Osteoblast (primary cell): ENCODE data around the gene OMA1. TPM values are rescaled to one million over a fixed set of nuclear protein-coding genes. Genes with fewer than 3 reads are reported as not detected.

Experiments used
- DNase-seq: peaks from one replicate; pipeline ENCODE4 v3.0.0; 2011; ENCODE audit warnings: low spot score, mixed read lengths; ENCODE audit not compliant: insufficient read length; ENCODE audit errors: missing footprints
- H2AFZ ChIP-seq: 2 replicates; pipeline ENCODE4 v1.6.0; 2011; ENCODE audit warnings: mild to moderate bottlenecking, low read length
- H3K27ac ChIP-seq: 2 replicates; pipeline ENCODE4 v1.5.1; 2011; ENCODE audit warnings: mild to moderate bottlenecking, low read depth, low read length, moderate library complexity
- H3K27me3 ChIP-seq: 2 replicates; pipeline ENCODE4 v1.6.0; 2012; ENCODE audit warnings: mild to moderate bottlenecking, control low read depth, inconsistent platforms, low read length, moderate library complexity; ENCODE audit not compliant: insufficient read depth
- H3K36me3 ChIP-seq: 2 replicates; pipeline ENCODE4 v1.5.1; 2011; ENCODE audit warnings: mild to moderate bottlenecking, low read length, control low read depth, moderate library complexity; ENCODE audit not compliant: insufficient read depth
- H3K4me1 ChIP-seq: 2 replicates; pipeline ENCODE4 v1.5.1; 2011; ENCODE audit warnings: mild to moderate bottlenecking, low read length, control low read depth, moderate library complexity; ENCODE audit not compliant: insufficient read depth
- H3K4me2 ChIP-seq: 2 replicates; pipeline ENCODE4 v1.6.0; 2011; ENCODE audit warnings: mild to moderate bottlenecking, low read length; ENCODE audit not compliant: insufficient read depth
- H3K4me3 ChIP-seq: fragments of 200-600 bp; sonication (generic); 3 replicates; pipeline ENCODE4 v1.5.1; 2012; ENCODE audit warnings: mild to moderate bottlenecking, low read length, inconsistent platforms; ENCODE audit not compliant: insufficient read depth
- H3K79me2 ChIP-seq: 2 replicates; pipeline ENCODE4 v1.6.0; 2012; ENCODE audit warnings: mild to moderate bottlenecking, low read length, control low read depth, inconsistent platforms; ENCODE audit not compliant: insufficient read depth
- H3K9me3 ChIP-seq: 2 replicates; pipeline ENCODE4 v1.5.1; 2011; ENCODE audit warnings: low read depth, low read length, control low read depth
- H4K20me1 ChIP-seq: 2 replicates; pipeline ENCODE4 v1.6.0; 2012; ENCODE audit warnings: mild to moderate bottlenecking, low read length, control low read depth; ENCODE audit not compliant: insufficient read depth
- CTCF ChIP-seq: IDR thresholded peaks from 2 replicates; pipeline ENCODE4 v1.5.1; 2011; ENCODE audit warnings: mild to moderate bottlenecking, low read depth, low read length, moderate library complexity; ENCODE audit errors: extremely low read depth
- total RNA-seq: library from RNA; depleted of rRNA; stranded (reverse); fragments of >200 nt; gene quantifications from 2 replicates; pipeline ENCODE4 v1.2.3, GENCODE V29; 2012

The OMA1 gene
- total RNA-seq, 1 donor, result 22.8 TPM

- H2AFZ ChIP-seq, result no peak overlapping the region
- peaks cover 4% of the 10 kb centered on the region for H3K27me3 ChIP-seq
- no peak overlapping the region for H3K4me3 ChIP-seq
- peaks cover 3% of the 10 kb centered on the region for H3K79me2 ChIP-seq
- no peaks in the 10 kb centered on the region for H3K36me3 ChIP-seq
- H4K20me1 ChIP-seq, result no peaks in the 10 kb centered on the region
- peaks cover 6% of the 10 kb centered on the region for H3K4me1 ChIP-seq
- DNase-seq, result no peak
- no peak overlapping the region for H3K4me2 ChIP-seq
- H3K9me3 ChIP-seq, result no peaks in the 10 kb centered on the region
- TF ChIP-seq CTCF, result no peak
- H3K27ac ChIP-seq, result no peak overlapping the region
Observed at GRCh38 chr1:58548371-58548770, 1.8 kb upstream of the OMA1 start.

- peak overlapping the region; percentile 83 for H3K4me3 ChIP-seq
Observed at GRCh38 chr1:58545591-58546519, 671 bp downstream of the OMA1 start.

GRCh38 chr1:58543260-58543659, 3.3 kb downstream of the OMA1 start:
- H4K20me1 ChIP-seq, result no peaks in the 10 kb centered on the region
- TF ChIP-seq CTCF, result no peak
- H3K4me1 ChIP-seq, result peaks cover 6% of the 10 kb centered on the region
- peaks cover 3% of the 10 kb centered on the region for H3K79me2 ChIP-seq
- no peak for DNase-seq
- H2AFZ ChIP-seq, result no peak overlapping the region
- H3K27me3 ChIP-seq, result no peaks in the 10 kb centered on the region
- H3K4me3 ChIP-seq, result no peak overlapping the region
- H3K9me3 ChIP-seq, result no peaks in the 10 kb centered on the region
- H3K36me3 ChIP-seq, result no peaks in the 10 kb centered on the region
- H3K27ac ChIP-seq, result no peak overlapping the region
- no peak overlapping the region for H3K4me2 ChIP-seq

More at GRCh38 chr1:58545591-58546519, 671 bp downstream of the OMA1 start:
- Histone ChIP-seq H3K36me3 (no peaks in the 10 kb centered on the region), H3K9me3 (no peaks in the 10 kb centered on the region), H3K79me2 (peaks cover 3% of the 10 kb centered on the region), H3K4me1 (peaks cover 6% of the 10 kb centered on the region), H3K27ac (peak overlapping the region; percentile 98), H3K4me2 (peak overlapping the region; percentile 96), H2AFZ (peak overlapping the region; percentile 86), H3K27me3 (peaks cover 4% of the 10 kb centered on the region), H4K20me1 (no peaks in the 10 kb centered on the region)
- no peak for TF ChIP-seq CTCF
- DNase-seq, result peak; percentile 81

- Histone ChIP-seq H4K20me1 (no peaks in the 10 kb centered on the region), H3K4me1 (no peaks in the 10 kb centered on the region), H3K27ac (no peak overlapping the region), H3K27me3 (no peaks in the 10 kb centered on the region), H2AFZ (no peak overlapping the region), H3K4me3 (no peak overlapping the region), H3K9me3 (no peaks in the 10 kb centered on the region), H3K4me2 (no peak overlapping the region), H3K79me2 (no peaks in the 10 kb centered on the region), H3K36me3 (no peaks in the 10 kb centered on the region)
- no peak for TF ChIP-seq CTCF
- DNase-seq, result no peak
Observed at GRCh38 chr1:58539553-58539952, 7.0 kb downstream of the OMA1 start.
